CD14-positive monocyte (primary cell): Measurements from ENCODE around the gene LRRC8E. TPM values are rescaled to one million over a fixed set of nuclear protein-coding genes. Genes with fewer than 3 reads are reported as not detected.

ENCODE experiments used
- DNase-seq, 3 donors: peaks; one replicate each; pipeline ENCODE4 v3.0.0-alpha.2; 2011 to 2022
- H2AFZ ChIP-seq: 2 replicates; pipeline ENCODE4 v1.6.0; 2012; ENCODE audit warnings: mild to moderate bottlenecking, low read depth, low read length, inconsistent platforms; ENCODE audit not compliant: insufficient read depth, poor library complexity, severe bottlenecking
- H3K27ac ChIP-seq, 2 donors: 1 replicate in 1 of 2; 2 replicates in 1 of 2; pipeline ENCODE4 v1.5.1; 2012 to 2013; ENCODE audit warnings: low read length in 2 of 2, control low read depth in 1 of 2, inconsistent platforms in 1 of 2, low read depth in 1 of 2, mild to moderate bottlenecking in 1 of 2
- H3K27me3 ChIP-seq, 2 donors: one replicate each; pipeline versions ENCODE4 v1.6.0 to v1.6.1; 2011 to 2013; ENCODE audit warnings: low read length in 2 of 2; ENCODE audit not compliant: control insufficient read depth in 2 of 2, insufficient read depth in 2 of 2
- H3K36me3 ChIP-seq, 2 donors: replicated peaks in 1 of 2; 1 replicate in 1 of 2; 2 replicates in 1 of 2; pipeline versions ENCODE4 v1.5.1 to v1.6.1; 2012 to 2013; ENCODE audit warnings: low read length in 2 of 2, control low read depth in 1 of 2, inconsistent platforms in 1 of 2, mild to moderate bottlenecking in 1 of 2; ENCODE audit not compliant: insufficient read depth in 2 of 2, control insufficient read depth in 1 of 2
- H3K4me1 ChIP-seq, 2 donors: 1 replicate in 1 of 2; 2 replicates in 1 of 2; pipeline versions ENCODE4 v1.5.1 to v1.6.1; 2012 to 2013; ENCODE audit warnings: low read length in 2 of 2, control low read depth in 1 of 2, inconsistent platforms in 1 of 2, mild to moderate bottlenecking in 1 of 2, moderate library complexity in 1 of 2; ENCODE audit not compliant: insufficient read depth in 2 of 2, control insufficient read depth in 1 of 2
- H3K4me2 ChIP-seq: replicated peaks from 2 replicates; pipeline ENCODE3; 2012; ENCODE audit warnings: low read length, moderate library complexity, mild to moderate bottlenecking; ENCODE audit not compliant: poor library complexity, severe bottlenecking; ENCODE audit errors: extremely low read depth
- H3K4me3 ChIP-seq, 3 experiments: fragments of 200-600 bp in 1 of 3; sonication (generic) in 1 of 3; replicated peaks in 1 of 3; 1 replicate in 2 of 3; 2 replicates in 1 of 3; pipeline ENCODE4 v1.5.1; 2011 to 2013; ENCODE audit warnings: low read length in 3 of 3, mild to moderate bottlenecking in 3 of 3, control low read depth in 2 of 3, low read depth in 2 of 3, inconsistent platforms in 1 of 3, moderate library complexity in 1 of 3
- H3K79me2 ChIP-seq: 2 replicates; pipeline ENCODE4 v1.6.0; 2012; ENCODE audit warnings: mild to moderate bottlenecking, control low read depth, inconsistent platforms, low read length, moderate library complexity; ENCODE audit not compliant: insufficient read depth
- H3K9ac ChIP-seq: 2 replicates; pipeline ENCODE4 v1.6.0; 2017; ENCODE audit warnings: low read length, mild to moderate bottlenecking; ENCODE audit not compliant: insufficient read depth, poor library complexity, severe bottlenecking
- H3K9me3 ChIP-seq, 2 donors: replicated peaks in 1 of 2; 1 replicate in 1 of 2; 2 replicates in 1 of 2; pipeline versions ENCODE4 v1.5.1 to v1.6.1; 2012 to 2013; ENCODE audit warnings: low read length in 2 of 2, control low read depth in 1 of 2; ENCODE audit not compliant: control insufficient read depth in 1 of 2, insufficient read depth in 1 of 2
- H4K20me1 ChIP-seq: 2 replicates; pipeline ENCODE4 v1.6.0; 2012; ENCODE audit warnings: mild to moderate bottlenecking, low read length, control low read depth, moderate library complexity; ENCODE audit not compliant: insufficient read depth
- H3K27ac Mint-ChIP-seq, 7 donors: one replicate each; pipeline ENCODE4 v1.8.0; 2020; ENCODE audit warnings: mild to moderate bottlenecking in 7 of 7, mixed read lengths in 7 of 7, moderate library complexity in 6 of 7, inconsistent platforms in 2 of 7
- H3K27me3 Mint-ChIP-seq, 3 donors: one replicate each; pipeline ENCODE4 v1.8.0; 2021 to 2022; ENCODE audit warnings: low read depth in 3 of 3, mild to moderate bottlenecking in 3 of 3, mixed read lengths in 3 of 3, moderate library complexity in 3 of 3, inconsistent platforms in 1 of 3
- H3K36me3 Mint-ChIP-seq, 2 donors: one replicate each; pipeline ENCODE4 v1.8.0; 2020; ENCODE audit warnings: mixed read lengths in 2 of 2, inconsistent platforms in 1 of 2, mild to moderate bottlenecking in 1 of 2
- H3K4me1 Mint-ChIP-seq: one replicate; pipeline ENCODE4 v1.8.0; 2020; ENCODE audit warnings: mild to moderate bottlenecking, mixed read lengths
- H3K4me3 Mint-ChIP-seq, 2 donors: one replicate each; pipeline ENCODE4 v1.8.0; 2020; ENCODE audit warnings: mild to moderate bottlenecking in 2 of 2, mixed read lengths in 2 of 2, moderate library complexity in 1 of 2
- H3K9me3 Mint-ChIP-seq, 7 donors: one replicate each; pipeline ENCODE4 v1.8.0; 2020 to 2022; ENCODE audit warnings: mixed read lengths in 7 of 7, mild to moderate bottlenecking in 6 of 7, moderate library complexity in 6 of 7, inconsistent platforms in 2 of 7
- CTCF ChIP-seq: fragments of 200-600 bp; IDR thresholded peaks from one replicate; pipeline ENCODE4 v1.8.0; 2022; ENCODE audit warnings: antibody characterized with exemption, mild to moderate bottlenecking
- WGBS: methylation state at CpG from one replicate; pipeline ENCODE4 v1.1.5; 2013; ENCODE audit warnings: missing lambda C conversion rate; ENCODE audit not compliant: insufficient coverage; 5-methylcytosine and 5-hydroxymethylcytosine counted together
- intact Hi-C, 2 donors: fragments of 100-400 bp; cut with micrococcal nuclease; formaldehyde crosslinking; loops; one replicate each; pipeline versions ENCODE4 v1.15.0 to v1.15.1; 2023
- polyA plus RNA-seq, 3 donors: library from polyadenylated mRNA; depleted of rRNA in 1 of 3; unstranded in 2 of 3; stranded (reverse) in 1 of 3; fragments of 300-500 nt in 2 of 3; fragments of >200 nt in 1 of 3; fragmentation: Illumina TruSeq in 2 of 3; gene quantifications; 1 replicate in 2 of 3; 2 replicates in 1 of 3; pipeline ENCODE4 v1.2.3, GENCODE V29; 2012 to 2021

Gene LRRC8E
- polyA plus RNA-seq, 3 donors = not detected

GRCh38 chr19:7900931-7901330 is 12.6 kb downstream of the LRRC8E start:
- Histone ChIP-seq H4K20me1 (peaks cover 18% of the 10 kb centered on the region), H3K9ac (no peak overlapping the region), H3K9me3 (no peaks in the 10 kb centered on the region), H3K4me2 (no peak overlapping the region), H2AFZ (no peak overlapping the region), H3K36me3 (peaks cover 2 to 7% of the 10 kb centered on the region in 2 donors), H3K27me3 (no peaks in the 10 kb centered on the region), H3K27ac (no peak overlapping the region), H3K79me2 (peaks cover 19% of the 10 kb centered on the region), H3K4me1 (peaks cover 19 to 26% of the 10 kb centered on the region in 2 donors), H3K4me3 (no peak overlapping the region)
- TF ChIP-seq CTCF = no peak
- Mint-ChIP-seq H3K9me3 (peaks cover 0 to 3% (median 0%) of the 10 kb centered on the region in 7 donors), H3K27me3 (peaks cover 0 to 6% (median 5%) of the 10 kb centered on the region in 3 donors), H3K4me3 (no peak overlapping the region), H3K4me1 (peaks cover 24% of the 10 kb centered on the region), H3K27ac (peak overlapping the region in 1 of 7 donors; percentile 35), H3K36me3 (peaks cover 9 to 11% of the 10 kb centered on the region in 2 donors)
- WGBS = 100% methylated on average over 1 of the region's 3 CpGs
- no peak for DNase-seq
- intact Hi-C loops = loop anchor here in 1 of 2 donors (10.0 kb wide), 1 partner anchor 266 kb away; the partner anchor contains the start of genes PCP2 and STXBP2

- Histone ChIP-seq H3K9me3 (no peaks in the 10 kb centered on the region), H3K4me3 (no peak overlapping the region), H3K4me1 (peaks cover 19 to 26% of the 10 kb centered on the region in 2 donors), H3K9ac (no peak overlapping the region), H3K27ac (no peak overlapping the region), H3K36me3 (peaks cover 6 to 11% of the 10 kb centered on the region in 2 donors), H3K79me2 (peaks cover 23% of the 10 kb centered on the region), H3K4me2 (no peak overlapping the region), H3K27me3 (no peaks in the 10 kb centered on the region), H2AFZ (no peak overlapping the region), H4K20me1 (peaks cover 22% of the 10 kb centered on the region)
- no peak overlapping the region for H3K27ac Mint-ChIP-seq
- DNase-seq = no peak
- H3K4me3 Mint-ChIP-seq = no peak overlapping the region
- H3K27me3 Mint-ChIP-seq = peaks cover 0 to 6% (median 5%) of the 10 kb centered on the region in 3 donors
- 94% methylated on average over 3 of the region's 7 CpGs for WGBS
- H3K9me3 Mint-ChIP-seq = peaks cover 0 to 3% (median 0%) of the 10 kb centered on the region in 7 donors
- intact Hi-C loops = loop anchor here in 1 of 2 donors (10.0 kb wide), 1 partner anchor 267 kb away; the partner anchor contains the start of genes PCP2 and STXBP2
- TF ChIP-seq CTCF = no peak
- H3K4me1 Mint-ChIP-seq = peaks cover 24% of the 10 kb centered on the region
- H3K36me3 Mint-ChIP-seq = peaks cover 9 to 15% of the 10 kb centered on the region in 2 donors
Observed at GRCh38 chr19:7901337-7901736, 13.0 kb downstream of the LRRC8E start.
